H9 (cell line): ENCODE measurements around the gene HIVEP1. TPM values are rescaled to one million over a fixed set of nuclear protein-coding genes. Genes with fewer than 3 reads are reported as not detected.

Experiments used
- DNase-seq: peaks from one replicate; pipeline ENCODE4 v3.0.0-alpha.2; 2017
- H2AFZ ChIP-seq: one replicate; pipeline ENCODE4 v1.6.1; 2013; ENCODE audit warnings: mild to moderate bottlenecking, low read length, control low read depth, moderate library complexity
- H2AK5ac ChIP-seq: 2 replicates; pipeline ENCODE4 v1.6.1; 2013; ENCODE audit warnings: low read length, control low read depth, mixed read lengths; ENCODE audit not compliant: insufficient read length
- H2BK120ac ChIP-seq: one replicate; pipeline ENCODE4 v1.6.1; 2013; ENCODE audit warnings: low read depth, mild to moderate bottlenecking, low read length, control low read depth, inconsistent platforms; ENCODE audit not compliant: poor library complexity, severe bottlenecking
- H2BK12ac ChIP-seq: 2 replicates; pipeline ENCODE4 v1.6.1; 2013; ENCODE audit warnings: low read length, control low read depth, mixed read lengths, low read depth; ENCODE audit not compliant: insufficient read length
- H2BK15ac ChIP-seq: 2 replicates; pipeline ENCODE4 v1.6.1; 2013; ENCODE audit warnings: low read depth, low read length, control low read depth
- H2BK20ac ChIP-seq: one replicate; pipeline ENCODE4 v1.6.1; 2013; ENCODE audit warnings: low read depth, mild to moderate bottlenecking, low read length, control low read depth, inconsistent platforms; ENCODE audit not compliant: poor library complexity, severe bottlenecking
- H2BK5ac ChIP-seq: 2 replicates; pipeline ENCODE4 v1.6.1; 2013; ENCODE audit warnings: low read length, control low read depth, mixed read lengths; ENCODE audit not compliant: insufficient read length
- H3K14ac ChIP-seq: 2 replicates; pipeline ENCODE4 v1.6.1; 2013; ENCODE audit warnings: low read length, control low read depth; ENCODE audit not compliant: insufficient read depth
- H3K18ac ChIP-seq: 2 replicates; pipeline ENCODE4 v1.6.1; 2013; ENCODE audit warnings: low read depth, mild to moderate bottlenecking, mixed read lengths, low read length, control low read depth; ENCODE audit not compliant: insufficient read length
- H3K23ac ChIP-seq: 2 replicates; pipeline ENCODE4 v1.6.1; 2013; ENCODE audit warnings: low read length, control low read depth, mixed read lengths, low read depth; ENCODE audit not compliant: insufficient read length
- H3K23me2 ChIP-seq: 2 replicates; pipeline ENCODE4 v1.6.1; 2013; ENCODE audit warnings: low read depth, mild to moderate bottlenecking, mixed read lengths, low read length, control low read depth; ENCODE audit not compliant: insufficient read length, poor library complexity, severe bottlenecking
- H3K27ac ChIP-seq: 2 replicates; pipeline ENCODE4 v1.5.1; 2013; ENCODE audit warnings: low read length, control low read depth, mixed read lengths, low read depth; ENCODE audit not compliant: insufficient read length
- H3K27me3 ChIP-seq: 2 replicates; pipeline ENCODE4 v1.6.1; 2013; ENCODE audit warnings: low read length, control low read depth, inconsistent platforms; ENCODE audit not compliant: insufficient read depth
- H3K4ac ChIP-seq: 2 replicates; pipeline ENCODE4 v1.6.1; 2013; ENCODE audit warnings: low read depth, mild to moderate bottlenecking, control low read depth, inconsistent platforms, low read length, moderate library complexity
- H3K4me1 ChIP-seq: 2 replicates; pipeline ENCODE4 v1.6.1; 2013; ENCODE audit warnings: low read length, control low read depth, inconsistent platforms; ENCODE audit not compliant: insufficient read depth
- H3K4me2 ChIP-seq: 2 replicates; pipeline ENCODE4 v1.6.1; 2013; ENCODE audit warnings: low read length, control low read depth, mixed read lengths; ENCODE audit not compliant: insufficient read length, insufficient read depth
- H3K56ac ChIP-seq: 2 replicates; pipeline ENCODE4 v1.6.1; 2013; ENCODE audit warnings: low read depth, mild to moderate bottlenecking, mixed read lengths, low read length, control low read depth; ENCODE audit not compliant: insufficient read length
- H3K79me1 ChIP-seq: 2 replicates; pipeline ENCODE4 v1.6.1; 2013; ENCODE audit warnings: low read depth, mild to moderate bottlenecking, moderate library complexity, low read length, control low read depth, inconsistent platforms; ENCODE audit not compliant: insufficient read depth, poor library complexity, severe bottlenecking
- H3K79me2 ChIP-seq: 2 replicates; pipeline ENCODE4 v1.6.1; 2013; ENCODE audit warnings: low read length, control low read depth, inconsistent platforms; ENCODE audit not compliant: insufficient read depth
- H3K9ac ChIP-seq: 2 replicates; pipeline ENCODE4 v1.6.1; 2013; ENCODE audit warnings: low read length, control low read depth, mixed read lengths; ENCODE audit not compliant: insufficient read length; ENCODE audit errors: extremely low read depth
- H3K9me3 ChIP-seq: one replicate; pipeline ENCODE4 v1.6.1; 2013; ENCODE audit warnings: low read depth, low read length, inconsistent platforms; ENCODE audit not compliant: control insufficient read depth
- H3T11ph ChIP-seq: one replicate; pipeline ENCODE4 v1.6.1; 2013; ENCODE audit warnings: mild to moderate bottlenecking, low read length, control low read depth, inconsistent platforms
- H4K20me1 ChIP-seq: one replicate; pipeline ENCODE4 v1.6.1; 2013; ENCODE audit not compliant: control insufficient read depth, insufficient read length, insufficient read depth
- H4K5ac ChIP-seq: 2 replicates; pipeline ENCODE4 v1.6.1; 2013; ENCODE audit warnings: low read depth, mild to moderate bottlenecking, mixed read lengths, low read length, control low read depth; ENCODE audit not compliant: insufficient read length
- H4K8ac ChIP-seq: replicated peaks from 2 replicates; pipeline ENCODE4 v1.6.1; 2013; ENCODE audit warnings: low read length, control low read depth, mixed read lengths, low read depth; ENCODE audit not compliant: insufficient read length
- H4K91ac ChIP-seq: 2 replicates; pipeline ENCODE4 v1.6.1; 2013; ENCODE audit warnings: low read depth, mild to moderate bottlenecking, moderate library complexity, mixed read lengths, low read length, control low read depth; ENCODE audit not compliant: insufficient read length
- H3K27ac Mint-ChIP-seq, 3 experiments: 2 replicates in 2 of 3; 3 replicates in 1 of 3; pipeline ENCODE4 v1.8.0; 2020 to 2021; ENCODE audit warnings: mixed read lengths in 3 of 3, mild to moderate bottlenecking in 1 of 3, moderate library complexity in 1 of 3
- H3K27me3 Mint-ChIP-seq: 2 replicates; pipeline ENCODE4 v1.8.0; 2021; ENCODE audit warnings: low read depth, mild to moderate bottlenecking, moderate library complexity, mixed read lengths
- H3K36me3 Mint-ChIP-seq, 3 experiments: 2 replicates in 2 of 3; 3 replicates in 1 of 3; pipeline ENCODE4 v1.8.0; 2020 to 2021; ENCODE audit warnings: low read depth in 3 of 3, mixed read lengths in 3 of 3; ENCODE audit not compliant: insufficient read depth in 1 of 3
- H3K4me1 Mint-ChIP-seq, 2 experiments: 2 replicates each; pipeline ENCODE4 v1.8.0; 2020; ENCODE audit warnings: mixed read lengths in 2 of 2
- H3K4me3 Mint-ChIP-seq, 2 experiments: 2 replicates in 1 of 2; 3 replicates in 1 of 2; pipeline ENCODE4 v1.8.0; 2020 to 2021; ENCODE audit warnings: mild to moderate bottlenecking in 2 of 2, mixed read lengths in 2 of 2, moderate library complexity in 1 of 2
- H3K9me3 Mint-ChIP-seq, 2 experiments: 2 replicates in 1 of 2; 3 replicates in 1 of 2; pipeline ENCODE4 v1.8.0; 2020; ENCODE audit warnings: mild to moderate bottlenecking in 2 of 2, mixed read lengths in 2 of 2, moderate library complexity in 1 of 2
- CTCF ChIP-seq: fragments of 200-600 bp; sonication (generic); conservative IDR thresholded peaks from 3 replicates; pipeline ENCODE4 v1.8.0; 2021; ENCODE audit warnings: antibody characterized with exemption, mild to moderate bottlenecking
- WGBS: extraction: QIAGEN DNeasy Blood & Tissue Kit; methylation state at CpG from one replicate; pipeline ENCODE4 v1.1.7; 2013; ENCODE audit warnings: missing lambda C conversion rate, low lambda C conversion rate, mixed read lengths; ENCODE audit not compliant: insufficient read length; ENCODE audit errors: extremely low coverage; 5-methylcytosine and 5-hydroxymethylcytosine counted together
- total RNA-seq: library from RNA; stranded (reverse); gene quantifications from 2 replicates; pipeline ENCODE4 v1.2.1, GENCODE V29; 2021

The HIVEP1 gene
- total RNA-seq, 1 experiment from 2014 or later: 44.2 TPM

- Histone ChIP-seq H3K27me3 (no peaks in the 10 kb centered on the region), H3K23ac (no peak overlapping the region), H3T11ph (no peak overlapping the region), H3K14ac (no peak overlapping the region), H4K8ac (no peak overlapping the region), H3K56ac (no peak overlapping the region), H2AFZ (no peak overlapping the region), H3K79me2 (peaks cover 17% of the 10 kb centered on the region; the same call in 1 of the 2 replicates), H2BK5ac (no peak overlapping the region), H3K79me1 (peaks cover 4% of the 10 kb centered on the region), H3K23me2 (no peaks in the 10 kb centered on the region), H4K20me1 (no peaks in the 10 kb centered on the region), H2BK15ac (no peak overlapping the region), H2AK5ac (no peak overlapping the region), H2BK120ac (no peak overlapping the region), H3K18ac (no peak overlapping the region), H3K4me2 (no peak overlapping the region), H2BK20ac (no peak overlapping the region), H2BK12ac (no peak overlapping the region), H3K4me1 (0 out of 2 replicates have a peak, but pooled peaks cover 2% of the 10 kb centered on the region), H3K4ac (no peak overlapping the region), H3K27ac (no peak overlapping the region), H4K5ac (no peak overlapping the region), H3K9me3 (no peaks in the 10 kb centered on the region), H4K91ac (no peak overlapping the region), H3K9ac (no peak overlapping the region)
- H3K36me3 Mint-ChIP-seq: peaks cover 25 to 37% (median 25%) of the 10 kb centered on the region in 3 experiments
- no CpG with 5 or more reads among the region's 1 CpG for WGBS
- H3K4me3 Mint-ChIP-seq: no peak overlapping the region
- no peak for DNase-seq
- peaks cover 28 to 37% of the 10 kb centered on the region in 2 experiments for H3K4me1 Mint-ChIP-seq
- H3K9me3 Mint-ChIP-seq: peaks cover 3 to 5% of the 10 kb centered on the region in 2 experiments; a peak in 1 of 5 replicates
- peak overlapping the region in 1 of 3 experiments; percentile 1; a peak in 1 of 7 replicates for H3K27ac Mint-ChIP-seq
- TF ChIP-seq CTCF: no peak
- H3K27me3 Mint-ChIP-seq: no peaks in the 10 kb centered on the region
These were observed 14.7 kb downstream of the HIVEP1 start for GRCh38 chr6:12026833-12027232.
